GM11168 (cell line): Measurements from ENCODE around the gene NODAL.

ENCODE experiments used
- in situ Hi-C: fragments of 300-500 bp; cut with MboI; formaldehyde crosslinking; loops from one replicate; pipeline ENCODE4 v1.12.0; 2022; ENCODE audit warnings: low sequenced_read_pairs; ENCODE audit not compliant: unreplicated experiment

Gene NODAL

DNA sequence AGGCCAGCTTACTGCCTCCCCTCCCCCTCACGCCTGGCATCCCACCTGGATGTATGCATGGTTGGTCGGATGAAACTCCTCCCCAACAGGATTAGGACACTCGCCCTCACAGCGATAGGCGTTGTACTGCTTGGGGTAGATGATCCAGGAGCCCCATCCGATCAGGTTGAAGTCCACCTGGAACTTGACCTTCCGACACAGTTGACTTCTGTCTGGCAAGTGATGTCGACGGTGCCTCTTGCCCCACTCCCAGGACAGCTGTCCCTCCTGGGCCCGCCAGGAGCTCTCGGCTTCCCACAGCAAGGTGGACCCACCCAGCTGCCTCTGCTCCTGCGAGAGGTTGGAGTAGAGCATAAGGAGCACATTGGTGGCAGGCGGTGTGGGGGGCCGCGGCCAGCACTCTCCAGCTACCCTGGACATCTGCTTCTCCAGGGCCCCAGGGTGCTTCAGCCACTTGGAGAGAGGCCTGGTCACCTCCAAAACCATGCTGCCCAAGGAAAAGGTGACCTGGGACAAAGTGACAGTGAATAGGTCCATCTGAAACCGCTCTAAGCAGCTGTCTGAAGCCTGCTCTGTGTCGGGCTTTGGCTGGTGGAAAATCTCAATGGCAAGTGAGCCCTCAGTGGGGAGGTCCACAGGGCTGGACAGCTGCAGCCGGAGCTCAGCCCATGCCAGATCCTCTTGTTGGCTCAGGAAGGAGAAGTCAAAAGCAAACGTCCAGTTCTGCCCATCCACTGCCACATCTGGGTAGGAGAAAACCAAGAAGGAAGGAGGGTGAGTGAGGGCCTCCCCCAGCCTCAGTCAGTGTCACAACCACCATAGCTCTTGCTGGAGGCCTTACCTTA is 6.0 kb downstream of the NODAL start:
- in situ Hi-C loops = no loop called here

GRCh38 chr10:70433581-70434280 is 7.8 kb downstream of the NODAL start:
- in situ Hi-C loops = no loop called here

DNA sequence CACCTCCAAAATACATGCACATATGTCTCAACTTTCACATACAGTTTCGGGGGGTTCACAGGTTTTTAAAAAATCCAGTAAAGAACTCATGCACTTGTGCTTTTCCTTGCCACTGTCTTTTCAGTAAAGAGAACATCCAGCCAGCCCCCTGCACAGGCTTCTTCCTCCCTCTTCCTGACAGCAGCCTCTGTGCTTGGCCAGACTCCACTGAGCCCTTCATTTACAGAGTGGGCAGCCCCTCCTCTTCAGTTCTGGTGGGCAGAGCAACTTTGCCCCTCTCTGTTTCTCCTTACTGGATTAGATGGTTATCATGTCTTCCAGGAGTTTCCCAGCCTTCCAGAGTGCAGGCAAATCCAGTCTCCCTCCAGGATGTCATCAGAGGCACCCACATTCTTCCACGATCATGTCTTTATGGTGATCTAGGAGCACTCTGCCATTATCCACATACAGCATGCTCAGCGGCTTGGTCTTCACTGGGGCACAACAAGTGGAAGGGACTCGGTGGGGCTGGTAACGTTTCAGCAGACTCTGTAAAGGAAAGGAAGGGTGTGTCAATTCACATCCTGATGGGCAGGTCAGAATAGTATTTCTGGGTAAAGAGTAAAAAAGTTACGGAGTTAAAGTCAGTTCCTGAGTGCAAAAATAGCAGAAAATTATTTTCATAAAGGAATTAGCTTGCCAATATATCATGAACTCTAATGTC is 8.8 kb downstream of the NODAL start:
- in situ Hi-C loops = no loop called here

DNA sequence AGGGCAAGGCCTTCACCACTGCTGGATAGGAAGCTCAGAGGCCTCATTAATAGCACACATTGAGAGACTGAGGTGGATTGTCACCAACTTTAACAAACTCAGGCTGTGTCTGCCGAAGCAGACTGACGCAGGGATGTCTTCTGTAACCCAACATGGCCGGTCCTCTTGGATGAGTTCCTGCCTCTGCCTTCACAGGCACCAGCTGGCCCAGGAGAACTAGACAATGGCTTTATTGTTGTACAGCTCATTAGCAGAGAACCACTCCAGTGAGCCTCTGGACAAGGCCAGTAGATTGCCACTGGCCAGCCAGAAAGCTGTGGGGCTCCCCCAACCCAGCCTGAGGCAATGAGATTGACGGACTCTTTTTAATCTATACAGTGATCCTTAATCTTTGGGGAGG is 9.4 kb downstream of the NODAL start:
- in situ Hi-C loops = no loop called here

- in situ Hi-C loops = no loop called here
Observed at GRCh38 chr10:70430493-70431445, 10.7 kb downstream of the NODAL start.

GRCh38 chr10:70426823-70427222 is 14.7 kb downstream of the NODAL start:
- in situ Hi-C loops = no loop called here

DNA sequence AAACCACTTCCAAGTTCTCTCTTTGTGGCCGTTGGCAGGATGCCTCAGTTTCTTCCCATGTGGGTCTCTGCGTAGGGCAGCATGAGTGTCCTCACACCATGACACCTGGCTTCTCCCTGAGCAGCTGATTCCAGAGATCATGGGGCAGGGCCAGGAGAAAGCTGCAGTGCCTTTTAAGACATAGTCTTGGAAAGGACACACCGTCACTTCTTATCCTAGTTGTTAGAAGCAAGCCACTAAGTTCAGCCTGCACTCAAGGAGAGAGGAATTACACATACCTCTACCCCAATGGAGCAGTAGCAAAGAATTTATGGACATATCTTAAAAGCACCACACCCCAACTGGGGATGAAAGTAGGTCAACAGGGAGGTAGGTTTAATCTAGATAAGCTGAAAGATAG is 16.4 kb downstream of the NODAL start:
- in situ Hi-C loops = no loop called here

DNA sequence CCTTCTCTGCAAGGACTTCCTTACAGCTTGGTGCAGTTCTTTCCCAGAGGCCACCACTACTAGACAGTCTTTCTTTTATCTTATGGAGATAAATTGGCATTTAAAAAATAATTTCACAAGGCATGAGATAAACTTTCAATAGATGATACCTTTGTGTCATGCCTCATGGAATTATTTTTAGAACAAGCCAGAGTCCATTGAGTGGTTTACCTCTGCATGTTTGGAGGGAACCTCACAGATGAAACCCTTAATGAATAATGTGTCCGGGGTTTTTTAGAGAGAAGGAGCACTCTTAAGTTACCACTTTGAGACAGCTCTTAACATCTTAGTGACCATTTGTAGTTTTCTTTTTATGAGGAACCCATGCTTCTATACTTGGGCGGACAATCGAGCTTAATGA is 17.2 kb downstream of the NODAL start:
- in situ Hi-C loops = no loop called here

DNA sequence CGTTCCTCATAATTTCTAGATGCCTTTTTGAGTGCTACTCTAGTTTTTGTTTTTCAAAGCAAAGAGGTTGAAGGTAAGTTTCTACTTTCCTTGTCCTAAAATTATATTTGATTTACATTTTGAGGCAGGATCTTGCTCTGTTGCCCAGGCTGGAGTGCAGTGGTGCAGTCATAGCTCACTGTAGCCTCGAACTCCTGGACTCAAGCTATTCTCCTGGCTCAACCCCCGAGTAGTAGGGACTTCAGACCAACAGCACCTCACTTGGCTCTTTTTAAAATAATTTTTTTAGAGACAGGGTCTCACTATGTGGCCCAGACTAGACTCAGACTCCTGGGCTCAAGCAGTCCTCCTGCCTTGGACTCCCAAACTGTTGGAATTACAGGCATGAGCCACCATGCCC is 22.8 kb downstream of the NODAL start:
- in situ Hi-C loops = no loop called here

DNA sequence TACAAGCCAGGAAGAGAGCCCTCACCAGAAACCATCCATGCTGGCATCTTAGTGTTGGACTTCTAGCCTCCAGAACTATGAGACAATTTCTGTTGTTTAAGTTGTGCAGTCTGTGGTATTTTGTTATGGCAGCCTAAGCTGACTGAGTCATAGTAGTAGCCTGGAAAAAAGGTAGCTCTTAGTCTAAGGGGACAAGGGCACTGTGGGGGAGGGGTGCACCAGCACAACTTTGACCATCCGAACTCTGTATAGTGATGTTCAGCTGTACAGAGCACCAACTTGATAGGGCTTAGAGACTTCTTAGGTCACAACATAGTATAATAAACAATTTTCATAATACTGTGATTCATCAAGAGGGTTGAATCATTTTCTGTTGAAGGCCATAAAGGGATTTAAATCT is 23.3 kb downstream of the NODAL start:
- in situ Hi-C loops = no loop called here

GRCh38 chr10:70417568-70417967 is 23.9 kb downstream of the NODAL start:
- in situ Hi-C loops = no loop called here

DNA sequence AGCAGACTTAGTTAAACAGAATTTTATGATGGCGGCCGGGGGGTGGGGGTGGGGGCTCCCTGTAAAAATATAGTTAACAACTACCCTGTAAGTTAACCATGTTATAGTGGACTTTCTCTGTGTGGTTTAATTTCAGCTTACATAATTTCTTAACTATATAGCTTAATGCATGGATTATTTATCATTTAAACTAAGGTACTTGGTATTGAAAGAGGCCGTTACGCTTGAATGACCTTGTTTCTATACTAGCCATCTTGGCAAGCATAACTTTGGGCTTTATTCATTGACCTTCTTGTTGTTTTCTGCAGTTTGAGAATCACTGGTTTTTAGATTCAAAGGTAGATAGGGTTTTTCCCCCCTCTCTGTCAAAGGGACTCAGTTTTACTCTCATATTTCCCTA is 29.1 kb downstream of the NODAL start:
- in situ Hi-C loops = no loop called here

GRCh38 chr10:70410608-70411007 is 30.9 kb downstream of the NODAL start:
- in situ Hi-C loops = no loop called here

DNA sequence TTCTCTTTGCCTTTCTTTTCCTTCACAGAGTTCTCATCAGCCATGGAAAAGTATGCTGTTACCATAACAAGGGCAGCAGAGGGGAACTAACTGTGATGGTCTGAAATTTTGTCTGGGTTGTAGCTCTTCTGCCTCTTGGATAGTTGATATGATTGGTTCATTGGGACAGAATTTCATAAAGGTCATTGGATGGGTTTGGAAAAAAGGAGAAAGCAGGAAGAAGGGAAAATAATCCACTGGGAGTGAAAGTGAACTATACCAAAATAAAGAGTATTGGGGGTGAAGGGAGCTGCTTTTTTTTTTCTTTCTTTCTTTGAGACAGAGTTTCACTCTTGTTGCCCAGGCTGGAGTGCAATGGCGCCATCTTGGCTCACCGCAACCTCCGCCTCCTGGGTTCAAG is 31.7 kb downstream of the NODAL start:
- in situ Hi-C loops = no loop called here

DNA sequence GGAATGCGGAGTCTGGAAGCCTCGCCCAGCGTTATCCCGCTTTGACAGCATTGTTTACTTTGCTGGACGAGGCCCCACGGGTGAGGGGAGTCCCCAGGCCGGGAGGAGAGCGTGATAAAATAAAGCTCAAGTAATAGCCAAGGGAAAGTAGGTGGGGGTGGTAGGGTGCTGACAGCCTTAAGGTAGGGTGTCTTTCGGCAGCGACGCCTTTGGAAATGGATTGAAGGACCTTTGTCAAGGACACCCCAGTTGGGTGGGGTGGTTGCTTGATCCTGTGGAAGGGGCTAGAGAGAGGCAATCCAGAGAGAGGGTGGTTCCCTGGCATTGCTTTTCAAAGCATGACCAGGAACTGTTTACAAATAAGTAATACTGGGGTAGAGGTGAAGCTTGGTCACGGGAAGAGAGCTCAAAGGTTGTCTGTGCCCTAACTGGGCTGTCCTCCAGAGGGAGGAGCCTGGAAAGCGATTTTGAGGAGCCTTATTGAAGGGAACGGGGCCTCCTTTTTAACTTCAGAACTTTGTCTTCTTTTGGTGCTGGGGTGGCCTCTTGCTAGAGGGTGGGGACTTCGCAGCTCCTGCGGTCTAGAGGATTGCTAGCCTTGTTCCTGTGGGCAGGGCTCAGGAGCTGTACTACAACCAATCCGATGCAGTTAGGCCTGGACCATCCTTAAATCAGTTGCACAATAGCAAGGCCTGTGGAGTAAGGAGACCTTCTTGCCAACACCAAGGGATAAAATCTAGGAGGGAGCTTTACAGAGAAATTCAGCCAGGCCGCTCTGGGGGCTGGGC is 36.2 kb downstream of the NODAL start:
- in situ Hi-C loops = no loop called here

- in situ Hi-C loops = no loop called here
Observed at GRCh38 chr10:70404787-70405036, 36.8 kb downstream of the NODAL start.

DNA sequence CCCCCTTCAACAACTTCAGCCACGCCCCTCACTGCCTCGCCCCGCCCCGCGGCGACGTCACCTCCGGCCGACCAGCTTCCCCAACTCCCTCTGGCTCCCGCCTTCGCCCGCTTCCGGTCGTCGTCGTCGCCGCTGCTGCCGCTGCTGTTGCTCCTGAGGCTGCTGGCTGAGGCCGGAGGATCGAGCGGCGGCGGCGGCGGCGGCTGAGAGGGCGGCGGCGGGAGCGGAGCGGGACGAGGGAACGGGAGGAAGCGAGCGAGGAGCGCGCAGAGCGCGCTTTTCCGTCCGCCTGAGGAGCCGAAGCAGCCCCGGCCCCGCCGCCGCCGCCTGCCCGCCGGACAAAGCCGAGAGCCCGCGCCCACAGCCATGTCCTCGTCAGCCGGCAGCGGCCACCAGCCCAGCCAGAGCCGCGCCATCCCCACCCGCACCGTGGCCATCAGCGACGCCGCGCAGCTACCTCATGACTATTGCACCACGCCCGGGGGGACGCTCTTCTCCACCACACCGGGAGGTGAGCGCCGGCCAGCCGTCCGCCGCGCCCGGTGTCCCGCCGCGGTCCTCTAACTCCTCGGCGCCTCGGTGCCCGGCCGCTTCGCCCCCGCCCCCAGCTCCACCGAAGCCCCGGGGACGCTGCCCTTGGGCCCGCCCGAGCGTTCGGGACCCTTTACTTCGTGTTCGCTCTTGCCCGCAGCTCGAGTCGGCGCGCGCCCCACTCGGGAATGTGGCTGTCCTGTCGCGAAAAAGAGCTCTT is 37.3 kb downstream of the NODAL start, which contains the start of gene EIF4EBP2:
TSS of gene EIF4EBP2 (plus strand) at position 110 of the 751 bp plus-strand sequence. CDS start at position 367, 257 bp downstream.
- in situ Hi-C loops = no loop called here

DNA sequence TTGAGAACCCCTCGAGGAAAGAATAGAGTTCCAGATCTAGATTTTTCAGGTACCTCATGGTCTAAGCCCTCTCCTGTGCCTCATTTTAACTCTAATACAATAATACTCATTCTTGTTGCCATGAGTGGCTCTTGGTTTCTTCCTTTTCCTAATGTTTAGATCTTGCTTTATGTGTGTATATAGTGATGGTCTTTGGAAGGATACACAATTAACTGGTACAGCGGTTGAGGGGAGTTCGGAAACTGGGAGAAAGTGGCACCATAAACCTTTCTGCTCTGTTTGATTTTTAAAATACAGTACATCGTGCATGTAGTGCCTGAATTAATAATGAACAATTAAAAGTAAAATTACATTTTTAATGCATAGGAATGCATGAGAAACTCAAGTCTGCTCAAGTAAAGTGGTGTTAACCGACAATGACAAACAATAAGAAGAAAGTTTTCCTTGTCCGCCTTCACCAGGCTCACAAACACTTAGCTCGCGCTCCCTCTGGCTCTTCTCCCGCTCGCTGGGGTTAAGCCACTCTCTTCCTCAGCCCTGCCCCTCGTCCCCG is 37.9 kb downstream of the NODAL start:
- in situ Hi-C loops = no loop called here
